SK-N-SH treated with all-trans-retinoic acid at 6 μM for 48 hours (cell line): ENCODE results near the gene D2HGDH.

Source experiments
- ATAC-seq: fragments of 200-7000 bp; cut with Tn5 transposase; 3 replicates; pipeline ENCODE4 v1.9.1; 2020; ENCODE audit warnings: mild to moderate bottlenecking, moderate library complexity
- BACH2 ChIP-seq: fragments of 250-450 bp; sonication (Bioruptor Pico); IDR thresholded peaks from 2 replicates; pipeline ENCODE4 v1.9.0; 2021; ENCODE audit warnings: mild to moderate bottlenecking, borderline replicate concordance
- CSDC2 ChIP-seq: fragments of 250-450 bp; sonication (Bioruptor Pico); IDR thresholded peaks from 2 replicates; pipeline ENCODE4 v1.5.0; 2020; ENCODE audit warnings: mild to moderate bottlenecking, moderate library complexity
- CSRNP3 ChIP-seq: fragments of 250-450 bp; sonication (Bioruptor Pico); IDR thresholded peaks from 2 replicates; pipeline ENCODE4 v1.5.1; 2021; ENCODE audit warnings: mild to moderate bottlenecking, moderate library complexity
- ESRRG ChIP-seq: fragments of 250-450 bp; sonication (Bioruptor Pico); IDR thresholded peaks from 2 replicates; pipeline ENCODE4 v1.6.1; 2021; ENCODE audit warnings: mild to moderate bottlenecking
- GLIS3 ChIP-seq: fragments of 250-450 bp; sonication (Bioruptor Pico); IDR thresholded peaks from 2 replicates; pipeline ENCODE4 v1.5.0; 2020; ENCODE audit warnings: mild to moderate bottlenecking, moderate library complexity
- ISL1 ChIP-seq: fragments of 250-450 bp; sonication (Bioruptor Pico); IDR thresholded peaks from 2 replicates; pipeline ENCODE4 v2.1.2; 2022; ENCODE audit warnings: mild to moderate bottlenecking, moderate library complexity
- OSR1 ChIP-seq: fragments of 250-450 bp; sonication (Bioruptor Pico); IDR thresholded peaks from 2 replicates; pipeline ENCODE4 v1.8.0; 2022; ENCODE audit warnings: moderate library complexity, mild to moderate bottlenecking, inconsistent platforms
- POU6F1 ChIP-seq: fragments of 250-450 bp; sonication (Bioruptor Pico); IDR thresholded peaks from 2 replicates; pipeline ENCODE4 v1.8.0; 2021; ENCODE audit warnings: low read depth, mild to moderate bottlenecking, moderate library complexity, borderline replicate concordance
- PPARA ChIP-seq: fragments of 250-450 bp; sonication (Bioruptor Pico); IDR thresholded peaks from 2 replicates; pipeline ENCODE4 v1.5.0; 2020; ENCODE audit warnings: mild to moderate bottlenecking, borderline replicate concordance
- RARB ChIP-seq: fragments of 250-450 bp; sonication (Bioruptor Pico); IDR thresholded peaks from 2 replicates; pipeline ENCODE4 v1.8.0; 2021; ENCODE audit warnings: mild to moderate bottlenecking, moderate library complexity
- SNAI2 ChIP-seq: fragments of 250-450 bp; sonication (Bioruptor Pico); IDR thresholded peaks from 2 replicates; pipeline ENCODE4 v1.5.0; 2020; ENCODE audit warnings: mild to moderate bottlenecking, moderate library complexity
- TCF4 ChIP-seq: fragments of 250-450 bp; sonication (Bioruptor Pico); IDR thresholded peaks from 2 replicates; pipeline ENCODE4 v1.8.0; 2021; ENCODE audit warnings: mild to moderate bottlenecking, moderate library complexity, borderline replicate concordance
- ZC3H10 ChIP-seq: fragments of 250-450 bp; sonication (Bioruptor Pico); IDR thresholded peaks from 2 replicates; pipeline ENCODE4 v1.5.1; 2021; ENCODE audit warnings: mild to moderate bottlenecking, moderate library complexity
- ZFP3 ChIP-seq: fragments of 250-450 bp; sonication (Bioruptor Pico); IDR thresholded peaks from 2 replicates; pipeline ENCODE4 v1.5.0; 2020; ENCODE audit warnings: mild to moderate bottlenecking, moderate library complexity
- ZFP30 ChIP-seq: fragments of 450-650 bp; formaldehyde crosslinking; IDR thresholded peaks from 2 replicates; pipeline ENCODE4 v1.5.0; 2022; ENCODE audit warnings: mild to moderate bottlenecking, moderate library complexity
- ZNF565 ChIP-seq: fragments of 450-650 bp; formaldehyde crosslinking; conservative IDR thresholded peaks from 2 replicates; pipeline ENCODE4 v1.5.0; 2020; ENCODE audit warnings: low read depth, mild to moderate bottlenecking, moderate library complexity
- ZNF8 ChIP-seq: fragments of 450-650 bp; formaldehyde crosslinking; IDR thresholded peaks from 2 replicates; pipeline ENCODE4 v1.5.0; 2020; ENCODE audit warnings: mild to moderate bottlenecking, moderate library complexity
- TF ChIP-seq, protein P1 (sequence below): fragments of 250-450 bp; sonication (Bioruptor Pico); IDR thresholded peaks from 2 replicates; pipeline ENCODE4 v1.8.0; 2020; ENCODE audit warnings: mild to moderate bottlenecking, moderate library complexity, borderline replicate concordance
- TF ChIP-seq, protein P2 (sequence below): fragments of 250-450 bp; sonication (Bioruptor Pico); IDR thresholded peaks from 2 replicates; pipeline ENCODE4 v1.5.0; 2020; ENCODE audit warnings: mild to moderate bottlenecking, moderate library complexity
- TF ChIP-seq, protein P3 (sequence below): fragments of 250-450 bp; sonication (Bioruptor Pico); IDR thresholded peaks from 2 replicates; pipeline ENCODE4 v1.5.1; 2020; ENCODE audit warnings: low read depth, mild to moderate bottlenecking, moderate library complexity

The D2HGDH gene

GRCh38 chr2:241798081-241798630, 63.7 kb downstream of the D2HGDH start (continued):
- TF ChIP-seq ZFP3 (CRISPR knock-in tag) (no peak), CSRNP3 (CRISPR knock-in tag) (no peak), GLIS3 (no peak), BACH2 (CRISPR knock-in tag) (no peak)

DNA sequence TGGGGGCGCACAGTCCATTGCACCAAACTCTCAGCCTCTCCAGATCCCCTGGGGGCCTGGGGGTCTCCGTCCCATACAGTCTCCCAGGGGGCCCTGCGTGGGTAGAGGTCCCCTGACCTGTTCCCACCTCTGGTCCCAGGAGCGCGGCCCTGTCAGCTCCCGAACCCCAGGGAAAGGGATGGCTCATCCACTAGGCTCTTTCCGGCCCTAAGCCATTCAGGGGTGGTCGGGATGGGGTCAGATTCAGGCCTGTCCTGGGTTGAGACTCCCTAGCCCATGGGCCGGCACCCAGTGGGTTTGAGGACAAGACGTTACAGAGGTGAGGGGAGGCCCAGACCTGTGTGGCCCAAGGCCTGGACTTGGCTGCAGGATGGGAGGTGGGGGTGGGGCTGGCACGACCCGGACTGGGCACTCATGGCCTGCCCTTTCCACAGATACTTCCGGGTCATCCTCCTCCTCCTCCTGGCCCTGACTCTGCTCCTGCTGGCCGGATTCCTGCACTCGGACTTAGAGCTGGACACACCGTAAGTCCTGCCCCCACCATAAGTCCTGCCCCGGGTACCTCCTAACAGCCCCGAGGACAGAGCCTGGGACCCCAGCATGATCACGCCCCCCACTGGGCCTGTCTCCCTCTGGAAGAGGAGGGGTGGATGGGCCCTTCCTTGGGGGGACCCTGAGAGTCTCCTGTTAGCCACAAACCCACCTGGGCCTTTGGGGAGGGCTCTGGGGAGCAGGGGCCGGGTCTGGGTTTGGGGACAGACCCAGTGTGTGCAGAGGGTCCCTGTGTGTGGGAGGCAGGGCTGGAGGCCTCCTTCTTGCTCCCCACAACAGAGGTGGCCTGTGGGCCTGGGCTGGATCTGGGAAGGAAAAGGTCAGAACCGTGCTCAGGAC, 64.4 kb downstream of the D2HGDH start:
- TF ChIP-seq TCF4 (CRISPR knock-in tag) (no peak), BACH2 (CRISPR knock-in tag) (no peak), SNAI2 (CRISPR knock-in tag) (no peak), POU6F1 (no peak), GLIS3 (no peak), ZC3H10 (CRISPR knock-in tag) (no peak), ZNF565 (no peak), ZNF8 (CRISPR knock-in tag) (no peak), CSRNP3 (CRISPR knock-in tag) (no peak), PPARA (CRISPR knock-in tag) (no peak), RARB (CRISPR knock-in tag) (no peak), CSDC2 (CRISPR knock-in tag) (no peak), ESRRG (CRISPR knock-in tag) (no peak), ZFP3 (CRISPR knock-in tag) (no peak), OSR1 (CRISPR knock-in tag) (no peak), ZFP30 (CRISPR knock-in tag) (no peak)
- TF ChIP-seq, protein P1, sequence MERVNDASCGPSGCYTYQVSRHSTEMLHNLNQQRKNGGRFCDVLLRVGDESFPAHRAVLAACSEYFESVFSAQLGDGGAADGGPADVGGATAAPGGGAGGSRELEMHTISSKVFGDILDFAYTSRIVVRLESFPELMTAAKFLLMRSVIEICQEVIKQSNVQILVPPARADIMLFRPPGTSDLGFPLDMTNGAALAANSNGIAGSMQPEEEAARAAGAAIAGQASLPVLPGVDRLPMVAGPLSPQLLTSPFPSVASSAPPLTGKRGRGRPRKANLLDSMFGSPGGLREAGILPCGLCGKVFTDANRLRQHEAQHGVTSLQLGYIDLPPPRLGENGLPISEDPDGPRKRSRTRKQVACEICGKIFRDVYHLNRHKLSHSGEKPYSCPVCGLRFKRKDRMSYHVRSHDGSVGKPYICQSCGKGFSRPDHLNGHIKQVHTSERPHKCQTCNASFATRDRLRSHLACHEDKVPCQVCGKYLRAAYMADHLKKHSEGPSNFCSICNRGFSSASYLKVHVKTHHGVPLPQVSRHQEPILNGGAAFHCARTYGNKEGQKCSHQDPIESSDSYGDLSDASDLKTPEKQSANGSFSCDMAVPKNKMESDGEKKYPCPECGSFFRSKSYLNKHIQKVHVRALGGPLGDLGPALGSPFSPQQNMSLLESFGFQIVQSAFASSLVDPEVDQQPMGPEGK (CRISPR knock-in tag): no peak
- TF ChIP-seq, protein P2, sequence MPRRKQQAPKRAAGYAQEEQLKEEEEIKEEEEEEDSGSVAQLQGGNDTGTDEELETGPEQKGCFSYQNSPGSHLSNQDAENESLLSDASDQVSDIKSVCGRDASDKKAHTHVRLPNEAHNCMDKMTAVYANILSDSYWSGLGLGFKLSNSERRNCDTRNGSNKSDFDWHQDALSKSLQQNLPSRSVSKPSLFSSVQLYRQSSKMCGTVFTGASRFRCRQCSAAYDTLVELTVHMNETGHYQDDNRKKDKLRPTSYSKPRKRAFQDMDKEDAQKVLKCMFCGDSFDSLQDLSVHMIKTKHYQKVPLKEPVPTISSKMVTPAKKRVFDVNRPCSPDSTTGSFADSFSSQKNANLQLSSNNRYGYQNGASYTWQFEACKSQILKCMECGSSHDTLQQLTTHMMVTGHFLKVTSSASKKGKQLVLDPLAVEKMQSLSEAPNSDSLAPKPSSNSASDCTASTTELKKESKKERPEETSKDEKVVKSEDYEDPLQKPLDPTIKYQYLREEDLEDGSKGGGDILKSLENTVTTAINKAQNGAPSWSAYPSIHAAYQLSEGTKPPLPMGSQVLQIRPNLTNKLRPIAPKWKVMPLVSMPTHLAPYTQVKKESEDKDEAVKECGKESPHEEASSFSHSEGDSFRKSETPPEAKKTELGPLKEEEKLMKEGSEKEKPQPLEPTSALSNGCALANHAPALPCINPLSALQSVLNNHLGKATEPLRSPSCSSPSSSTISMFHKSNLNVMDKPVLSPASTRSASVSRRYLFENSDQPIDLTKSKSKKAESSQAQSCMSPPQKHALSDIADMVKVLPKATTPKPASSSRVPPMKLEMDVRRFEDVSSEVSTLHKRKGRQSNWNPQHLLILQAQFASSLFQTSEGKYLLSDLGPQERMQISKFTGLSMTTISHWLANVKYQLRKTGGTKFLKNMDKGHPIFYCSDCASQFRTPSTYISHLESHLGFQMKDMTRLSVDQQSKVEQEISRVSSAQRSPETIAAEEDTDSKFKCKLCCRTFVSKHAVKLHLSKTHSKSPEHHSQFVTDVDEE: no peak
- no peak for ATAC-seq

DNA sequence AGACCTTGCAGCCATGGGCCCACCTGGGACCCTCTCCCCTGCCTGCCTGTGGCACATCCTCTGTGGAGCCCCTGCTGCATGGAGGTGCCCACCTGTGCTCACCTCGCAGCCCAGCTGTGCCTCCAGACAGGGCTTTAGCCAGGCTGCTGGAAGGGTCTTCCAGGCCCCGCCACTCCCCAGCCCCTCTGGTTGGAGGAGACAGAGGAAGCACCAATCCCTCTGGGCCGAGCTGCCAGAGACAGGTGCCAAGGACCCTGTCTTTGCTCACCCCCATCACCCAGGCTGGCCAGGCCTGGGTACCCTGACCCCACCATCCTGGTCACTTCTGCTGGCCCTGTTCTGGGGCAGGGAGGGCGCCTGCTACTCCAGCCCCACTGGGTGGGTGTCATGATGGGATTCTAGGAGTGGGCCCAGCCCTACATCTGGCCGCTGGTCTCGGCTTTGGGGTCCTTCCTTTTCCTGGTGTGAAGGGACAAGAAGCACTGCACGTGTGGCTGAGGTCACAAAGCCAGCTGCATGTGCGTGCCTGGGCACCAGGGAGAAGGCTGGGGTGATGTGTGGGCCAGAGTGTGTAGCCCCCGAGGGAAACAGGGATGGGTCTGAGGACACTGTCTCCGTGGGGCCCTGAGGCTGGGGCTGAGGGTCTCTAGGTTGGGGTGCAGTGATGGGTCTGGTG, 65.2 kb downstream of the D2HGDH start:
- no peak for ATAC-seq
- TF ChIP-seq POU6F1 (no peak), PPARA (CRISPR knock-in tag) (no peak), CSDC2 (CRISPR knock-in tag) (no peak), ESRRG (CRISPR knock-in tag) (no peak), ZFP30 (CRISPR knock-in tag) (no peak), ISL1 (no peak), ZC3H10 (CRISPR knock-in tag) (no peak), ZFP3 (CRISPR knock-in tag) (no peak)
- TF ChIP-seq, protein P1 (CRISPR knock-in tag): no peak
- TF ChIP-seq, protein P3, sequence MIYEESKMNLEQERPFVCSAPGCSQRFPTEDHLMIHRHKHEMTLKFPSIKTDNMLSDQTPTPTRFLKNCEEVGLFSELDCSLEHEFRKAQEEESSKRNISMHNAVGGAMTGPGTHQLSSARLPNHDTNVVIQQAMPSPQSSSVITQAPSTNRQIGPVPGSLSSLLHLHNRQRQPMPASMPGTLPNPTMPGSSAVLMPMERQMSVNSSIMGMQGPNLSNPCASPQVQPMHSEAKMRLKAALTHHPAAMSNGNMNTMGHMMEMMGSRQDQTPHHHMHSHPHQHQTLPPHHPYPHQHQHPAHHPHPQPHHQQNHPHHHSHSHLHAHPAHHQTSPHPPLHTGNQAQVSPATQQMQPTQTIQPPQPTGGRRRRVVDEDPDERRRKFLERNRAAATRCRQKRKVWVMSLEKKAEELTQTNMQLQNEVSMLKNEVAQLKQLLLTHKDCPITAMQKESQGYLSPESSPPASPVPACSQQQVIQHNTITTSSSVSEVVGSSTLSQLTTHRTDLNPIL (CRISPR knock-in tag): no peak
